Activated CD4-positive, alpha-beta memory T cell treated with anti-CD3 and anti-CD28 coated beads, Interleukin-2, amount 10 ng/mL, durations not matched to agents 7 days and 5 days (primary cell): ENCODE data around the gene ITGB3. TPM values are rescaled to one million over a fixed set of nuclear protein-coding genes. Genes with fewer than 3 reads are reported as not detected.

Experiments
- CTCF ChIA-PET: fragments of 350-600 bp; sonication (Branson Sonifier 250); formaldehyde crosslinking; loops from one replicate; lab custom pipeline; 2021; ENCODE audit warnings: antibody characterized with exemption, inconsistent platforms; lab: Charles Lee
- POLR2A ChIA-PET: fragments of 350-600 bp; sonication (Branson Sonifier 250); formaldehyde crosslinking; loops from one replicate; lab custom pipeline; 2021; ENCODE audit warnings: antibody characterized with exemption; lab: Charles Lee
- DNase-seq: peaks from one replicate; pipeline ENCODE4 v3.0.0-alpha.2; 2020
- H3K27ac Mint-ChIP-seq: one replicate; pipeline ENCODE4 v1.8.0; 2021; ENCODE audit warnings: mild to moderate bottlenecking, mixed read lengths
- H3K27me3 Mint-ChIP-seq: one replicate; pipeline ENCODE4 v1.8.0; 2021; ENCODE audit warnings: mixed read lengths
- H3K36me3 Mint-ChIP-seq: one replicate; pipeline ENCODE4 v1.8.0; 2021; ENCODE audit warnings: low read depth, mixed read lengths
- H3K4me1 Mint-ChIP-seq: one replicate; pipeline ENCODE4 v1.8.0; 2021; ENCODE audit warnings: mixed read lengths
- H3K4me3 Mint-ChIP-seq: one replicate; pipeline ENCODE4 v1.8.0; 2021; ENCODE audit warnings: mild to moderate bottlenecking, mixed read lengths
- H3K9me3 Mint-ChIP-seq: one replicate; pipeline ENCODE4 v1.8.0; 2021; ENCODE audit warnings: mixed read lengths
- total RNA-seq, 2 experiments: library from RNA; stranded (reverse); gene quantifications; one replicate each; pipeline ENCODE4 v1.2.3, GENCODE V29; 2021

ITGB3 gene
- total RNA-seq, 2 experiments from 2014 or later = 1.9 to 2.2 TPM

DNA sequence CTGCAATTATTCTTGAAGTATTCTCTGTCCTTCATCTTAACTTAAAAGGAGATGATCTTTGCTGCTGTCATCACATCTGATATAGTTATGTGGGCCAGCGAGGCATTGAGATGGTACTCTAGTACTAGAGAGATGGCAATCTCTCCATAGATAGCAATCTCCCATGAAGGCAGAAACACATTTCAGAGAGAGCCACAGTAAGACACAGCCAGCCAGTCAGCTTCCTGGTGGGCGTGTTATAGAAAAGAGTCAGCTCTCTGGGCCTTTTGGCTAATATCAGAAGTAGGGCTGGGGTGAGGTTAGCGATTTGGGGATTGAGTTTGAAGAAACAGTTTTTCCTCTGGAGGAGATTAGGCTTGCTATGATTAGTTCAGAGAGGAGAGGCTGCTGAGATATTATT is 47.5 kb downstream of the ITGB3 start:
- DNase-seq = peak; percentile 35
- H3K9me3 Mint-ChIP-seq = no peaks in the 10 kb centered on the region
- no peak overlapping the region for H3K4me3 Mint-ChIP-seq
- H3K27ac Mint-ChIP-seq = no peak overlapping the region
- peaks cover 32% of the 10 kb centered on the region for H3K4me1 Mint-ChIP-seq
- CTCF ChIA-PET = interaction anchor here (1.0 to 1.4 kb wide), 2 partner anchors 14 to 71 kb away, joined by 3 to 4 read pairs; no protein-coding TSS in a partner anchor
- POLR2A ChIA-PET = interaction anchor here (0.5 to 1.2 kb wide), 2 partner anchors 10 to 12 kb away, joined by 3 read pairs; no protein-coding TSS in a partner anchor
- H3K27me3 Mint-ChIP-seq = no peaks in the 10 kb centered on the region
- peaks cover 6% of the 10 kb centered on the region for H3K36me3 Mint-ChIP-seq

DNA sequence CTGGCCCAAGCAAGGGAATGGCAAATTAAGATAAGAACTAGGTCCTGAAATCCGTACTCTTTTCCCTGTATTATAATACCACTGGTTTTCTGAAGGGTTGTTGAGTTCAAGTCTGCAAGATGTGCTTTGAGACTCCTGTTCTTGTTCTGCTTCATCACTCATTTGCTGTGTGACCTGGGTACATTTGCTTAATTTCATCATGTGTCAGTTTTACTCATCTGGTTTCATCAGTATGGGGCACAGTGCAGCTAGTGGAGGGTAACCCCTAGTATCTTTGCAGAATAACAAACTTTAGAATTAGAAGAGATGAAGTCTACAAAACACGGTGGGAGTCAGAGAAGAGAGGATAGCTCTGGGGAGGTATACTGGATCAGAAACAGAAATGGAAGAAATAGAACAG is 48.2 kb downstream of the ITGB3 start:
- H3K9me3 Mint-ChIP-seq = no peaks in the 10 kb centered on the region
- no peak overlapping the region for H3K27ac Mint-ChIP-seq
- no peak overlapping the region for H3K4me3 Mint-ChIP-seq
- H3K36me3 Mint-ChIP-seq = peaks cover 6% of the 10 kb centered on the region
- POLR2A ChIA-PET = no interaction called here
- peaks cover 34% of the 10 kb centered on the region for H3K4me1 Mint-ChIP-seq
- CTCF ChIA-PET = interaction anchor here (1.4 kb wide), 1 partner anchor 72 kb away, joined by 4 read pairs; no protein-coding TSS in a partner anchor
- DNase-seq = no peak
- no peaks in the 10 kb centered on the region for H3K27me3 Mint-ChIP-seq

DNA sequence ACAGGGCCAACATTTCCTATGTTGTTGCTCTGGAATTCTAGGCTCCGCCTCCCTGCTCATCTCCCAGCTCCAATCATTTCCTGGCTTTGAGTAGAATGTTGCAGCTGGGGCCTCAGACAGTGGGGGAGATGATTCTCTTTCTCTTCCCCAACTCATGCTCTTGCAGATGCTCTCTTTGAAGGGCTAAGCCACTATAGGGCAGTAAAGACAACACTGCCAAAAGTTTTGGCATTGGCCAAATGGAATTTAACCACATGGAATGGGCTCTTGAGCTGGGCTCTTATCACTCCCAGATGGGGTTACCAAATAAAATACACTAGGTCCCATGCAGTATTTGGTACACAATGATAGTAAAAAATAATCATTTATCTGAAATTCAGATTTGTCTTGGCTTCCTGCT is 50.6 kb downstream of the ITGB3 start:
- ChIA-PET POLR2A (no interaction called here), CTCF (no interaction called here)
- no peak for DNase-seq
- no peak overlapping the region for H3K27ac Mint-ChIP-seq
- H3K9me3 Mint-ChIP-seq = no peaks in the 10 kb centered on the region
- H3K27me3 Mint-ChIP-seq = no peaks in the 10 kb centered on the region
- peaks cover 34% of the 10 kb centered on the region for H3K4me1 Mint-ChIP-seq
- no peak overlapping the region for H3K4me3 Mint-ChIP-seq
- H3K36me3 Mint-ChIP-seq = peaks cover 6% of the 10 kb centered on the region

GRCh38 chr17:47305302-47305923 is 51.8 kb downstream of the ITGB3 start:
- POLR2A ChIA-PET = no interaction called here
- no peak for DNase-seq
- H3K9me3 Mint-ChIP-seq = no peaks in the 10 kb centered on the region
- no peak overlapping the region for H3K4me3 Mint-ChIP-seq
- peaks cover 6% of the 10 kb centered on the region for H3K36me3 Mint-ChIP-seq
- CTCF ChIA-PET = no interaction called here
- H3K27me3 Mint-ChIP-seq = peaks cover 1% of the 10 kb centered on the region
- peaks cover 30% of the 10 kb centered on the region for H3K4me1 Mint-ChIP-seq
- peak overlapping the region; percentile 16 for H3K27ac Mint-ChIP-seq

DNA sequence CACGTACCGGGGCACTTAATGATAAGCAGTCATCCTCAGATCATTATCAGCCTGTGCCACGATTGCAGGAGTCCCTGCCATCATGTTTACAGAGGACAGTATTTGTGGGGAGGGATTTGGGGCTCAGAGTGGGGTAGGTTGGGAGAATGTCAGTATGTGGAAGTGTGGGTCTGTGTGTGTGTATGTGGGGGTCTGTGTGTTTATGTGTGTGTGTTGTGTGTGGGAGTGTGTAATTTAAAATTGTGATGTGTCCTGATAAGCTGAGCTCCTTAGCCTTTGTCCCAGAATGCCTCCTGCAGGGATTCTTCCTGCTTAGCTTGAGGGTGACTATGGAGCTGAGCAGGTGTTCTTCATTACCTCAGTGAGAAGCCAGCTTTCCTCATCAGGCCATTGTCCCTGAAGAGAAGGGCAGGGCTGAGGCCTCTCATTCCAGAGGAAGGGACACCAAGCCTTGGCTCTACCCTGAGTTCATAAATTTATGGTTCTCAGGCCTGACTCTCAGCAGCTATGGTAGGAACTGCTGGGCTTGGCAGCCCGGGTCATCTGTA is 56.6 kb downstream of the ITGB3 start:
- Mint-ChIP-seq H3K27me3 (peaks cover 7% of the 10 kb centered on the region), H3K27ac (no peak overlapping the region), H3K4me1 (peaks cover 11% of the 10 kb centered on the region), H3K36me3 (no peaks in the 10 kb centered on the region), H3K4me3 (no peak overlapping the region), H3K9me3 (no peaks in the 10 kb centered on the region)
- no peak for DNase-seq
- ChIA-PET POLR2A (no interaction called here), CTCF (interaction anchor here (0.6 kb wide), 1 partner anchor 581 kb away, joined by 3 read pairs; no protein-coding TSS in a partner anchor)

DNA sequence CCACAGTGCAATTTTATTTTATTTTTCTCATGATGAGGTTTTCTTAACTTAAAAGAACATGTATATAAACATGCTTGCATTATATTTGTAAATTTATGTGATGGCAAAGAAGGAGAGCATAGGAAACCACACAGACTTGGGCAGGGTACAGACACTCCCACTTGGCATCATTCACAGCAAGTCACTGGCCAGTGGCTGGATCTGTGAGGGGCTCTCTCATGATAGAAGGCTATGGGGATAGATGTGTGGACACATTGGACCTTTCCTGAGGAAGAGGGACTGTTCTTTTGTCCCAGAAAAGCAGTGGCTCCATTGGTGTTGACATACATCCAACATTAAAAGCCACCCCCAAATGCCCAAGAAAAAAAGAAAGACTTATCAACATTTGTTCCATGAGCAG is 57.8 kb downstream of the ITGB3 start:
- ChIA-PET CTCF (interaction anchor here (1.1 to 1.5 kb wide), 2 partner anchors 81 to 82 kb away, joined by 3 to 4 read pairs; no protein-coding TSS in a partner anchor), POLR2A (no interaction called here)
- no peak overlapping the region for H3K4me3 Mint-ChIP-seq
- H3K9me3 Mint-ChIP-seq = no peaks in the 10 kb centered on the region
- no peaks in the 10 kb centered on the region for H3K4me1 Mint-ChIP-seq
- no peaks in the 10 kb centered on the region for H3K36me3 Mint-ChIP-seq
- peaks cover 7% of the 10 kb centered on the region for H3K27me3 Mint-ChIP-seq
- DNase-seq = no peak
- no peak overlapping the region for H3K27ac Mint-ChIP-seq

GRCh38 chr17:47315451-47316266 is 62.0 kb downstream of the ITGB3 start:
- Mint-ChIP-seq H3K27ac (no peak overlapping the region), H3K9me3 (no peaks in the 10 kb centered on the region), H3K4me1 (no peaks in the 10 kb centered on the region), H3K4me3 (no peak overlapping the region), H3K27me3 (peaks cover 9% of the 10 kb centered on the region), H3K36me3 (no peaks in the 10 kb centered on the region)
- DNase-seq = peak; percentile 29
- CTCF ChIA-PET = interaction anchor here (0.5 to 4.3 kb wide), 15 partner anchors 9 to 300 kb away, joined by 3 to 44 read pairs (median 4); partner anchors contain the start of genes EFCAB13, ITGB3 and MYL4
- POLR2A ChIA-PET = no interaction called here

GRCh38 chr17:47316311-47316710 is 62.7 kb downstream of the ITGB3 start:
- Mint-ChIP-seq H3K9me3 (no peaks in the 10 kb centered on the region), H3K27ac (no peak overlapping the region), H3K27me3 (peaks cover 14% of the 10 kb centered on the region), H3K4me3 (no peak overlapping the region), H3K36me3 (no peaks in the 10 kb centered on the region), H3K4me1 (no peaks in the 10 kb centered on the region)
- ChIA-PET CTCF (interaction anchor here (0.8 to 4.3 kb wide), 10 partner anchors 8 to 164 kb away, joined by 3 to 44 read pairs (median 4); partner anchors contain the start of genes EFCAB13 and ITGB3), POLR2A (interaction anchor here (1.0 kb wide), 1 partner anchor 71 kb away, joined by 3 read pairs; no protein-coding TSS in a partner anchor)
- no peak for DNase-seq

DNA sequence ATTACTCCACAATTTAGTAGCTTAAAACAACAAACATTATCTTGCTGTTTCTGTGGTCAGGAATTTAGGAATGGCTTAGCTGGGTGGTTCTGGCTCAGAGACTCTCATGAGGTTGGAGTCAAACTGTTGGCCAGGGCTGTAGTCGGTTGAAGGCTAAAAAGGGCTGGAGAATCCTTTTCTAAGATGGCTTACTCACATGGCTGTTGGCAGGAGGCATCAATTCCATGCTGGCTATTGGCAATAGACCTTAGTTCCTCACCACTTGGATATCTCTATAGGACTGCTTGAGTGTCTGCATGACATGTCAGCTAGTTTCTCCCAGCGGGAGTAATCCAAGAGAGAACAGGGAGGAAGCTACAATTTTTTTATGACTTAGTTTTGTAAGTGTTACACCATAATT is 63.5 kb downstream of the ITGB3 start:
- Mint-ChIP-seq H3K27ac (no peak overlapping the region), H3K4me1 (no peaks in the 10 kb centered on the region), H3K9me3 (no peaks in the 10 kb centered on the region), H3K4me3 (no peak overlapping the region), H3K36me3 (no peaks in the 10 kb centered on the region), H3K27me3 (peaks cover 15% of the 10 kb centered on the region)
- no peak for DNase-seq
- CTCF ChIA-PET = interaction anchor here (0.6 to 4.3 kb wide), 7 partner anchors 13 to 87 kb away, joined by 3 to 44 read pairs (median 4); no protein-coding TSS in a partner anchor
- POLR2A ChIA-PET = interaction anchor here (1.0 kb wide), 1 partner anchor 72 kb away, joined by 3 read pairs; no protein-coding TSS in a partner anchor

DNA sequence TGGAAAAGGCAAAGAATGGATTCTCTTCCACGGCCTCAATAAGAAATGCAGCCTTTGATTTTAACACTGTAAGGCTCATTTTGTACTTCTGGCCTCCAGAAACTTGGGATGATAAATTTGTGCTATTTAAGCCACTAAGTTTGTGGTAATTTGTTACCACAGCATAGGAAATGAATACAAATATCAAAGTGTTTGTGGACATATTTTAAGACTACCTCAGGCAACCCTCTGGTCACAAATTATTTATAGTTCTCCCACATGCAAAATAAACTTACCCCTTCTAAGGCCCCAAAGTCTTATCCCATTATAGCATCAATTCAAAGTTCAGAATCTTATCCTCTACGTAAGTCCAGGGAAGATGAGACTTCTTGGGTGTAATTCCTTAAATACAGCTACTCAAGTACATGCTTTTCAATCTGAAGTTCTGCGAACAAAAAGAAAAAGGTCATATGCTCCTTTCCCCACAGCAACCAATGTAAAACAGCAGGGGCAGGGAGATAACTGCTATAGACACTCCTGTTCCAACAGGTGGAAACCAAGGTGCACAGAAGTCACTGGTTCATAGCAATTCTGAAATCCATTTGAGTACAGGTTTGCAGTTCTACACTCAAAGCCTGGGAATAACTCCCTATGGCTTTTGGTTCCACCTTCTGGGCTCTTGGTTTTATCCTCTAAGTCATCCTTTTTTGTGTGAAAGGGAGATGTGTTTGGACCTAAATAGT is 64.7 kb downstream of the ITGB3 start:
- Mint-ChIP-seq H3K4me1 (peaks cover 6% of the 10 kb centered on the region), H3K27ac (no peak overlapping the region), H3K27me3 (peaks cover 24% of the 10 kb centered on the region), H3K36me3 (no peaks in the 10 kb centered on the region), H3K9me3 (no peaks in the 10 kb centered on the region), H3K4me3 (no peak overlapping the region)
- DNase-seq = no peak
- POLR2A ChIA-PET = no interaction called here
- CTCF ChIA-PET = no interaction called here

- ChIA-PET CTCF (no interaction called here), POLR2A (no interaction called here)
- no peak overlapping the region for H3K4me3 Mint-ChIP-seq
- no peaks in the 10 kb centered on the region for H3K36me3 Mint-ChIP-seq
- H3K9me3 Mint-ChIP-seq = no peaks in the 10 kb centered on the region
- peaks cover 22% of the 10 kb centered on the region for H3K4me1 Mint-ChIP-seq
- H3K27ac Mint-ChIP-seq = no peak overlapping the region
- peaks cover 19% of the 10 kb centered on the region for H3K27me3 Mint-ChIP-seq
- DNase-seq = no peak
These were observed 67.4 kb downstream of the ITGB3 start for GRCh38 chr17:47320879-47321502.
